ENCODE data around the gene DTX1.

DTX1 gene

GRCh38 chr12:113022563-113023297 lies 33.8 kb upstream of the DTX1 start:
- TF ChIP-seq KLF7 (tag by site-specific recombination; IDR thresholded peaks at IDR 0.05; ENCODE audit: borderline replicate concordance) (no peak), ZXDB (tag by site-specific recombination; IDR thresholded peaks at IDR 0.05) (no peak), AEBP2 (tag by site-specific recombination; IDR thresholded peaks at IDR 0.05; ENCODE audit: borderline replicate concordance) (no peak), ZNF530 (tag by site-specific recombination; IDR thresholded peaks at IDR 0.05; ENCODE audit: low read depth) (no peak), PBX3 (CRISPR knock-in tag; IDR thresholded peaks at IDR 0.05) (no peak), ZNF561 (tag by site-specific recombination; IDR thresholded peaks at IDR 0.05; ENCODE audit: borderline replicate concordance) (no peak), ZNF521 (tag by site-specific recombination; IDR thresholded peaks at IDR 0.05) (no peak), ZNF2 (tag by site-specific recombination; IDR thresholded peaks at IDR 0.05) (no peak), ZNF571 (tag by site-specific recombination; IDR thresholded peaks at IDR 0.05) (no peak), HOXA7 (CRISPR knock-in tag; IDR thresholded peaks at IDR 0.05; ENCODE audit: borderline replicate concordance) (no peak), ZFP37 (tag by site-specific recombination; IDR thresholded peaks at IDR 0.05) (no peak), ZNF140 (tag by site-specific recombination; IDR thresholded peaks at IDR 0.05) (no peak), KLF9 (tag by site-specific recombination; IDR thresholded peaks at IDR 0.05; ENCODE audit: low read depth) (no peak), HIC1 (tag by site-specific recombination; IDR thresholded peaks at IDR 0.05) (no peak), SP3 (tag by site-specific recombination; IDR thresholded peaks at IDR 0.05) (no peak), ZNF544 (tag by site-specific recombination; IDR thresholded peaks at IDR 0.05) (no peak)
- H3K4me3 ChIP-seq (ENCODE audit: low read depth, low read length): no peak overlapping the region
- H3K4me1 ChIP-seq (ENCODE audit: control insufficient read depth, insufficient read depth, low read length): no peaks in the 10 kb centered on the region
- H3K9me3 ChIP-seq (ENCODE audit: control insufficient read depth, insufficient read depth, low read depth, low read length): no peaks in the 10 kb centered on the region
- no peaks in the 10 kb centered on the region for H3K36me3 ChIP-seq (ENCODE audit: control insufficient read depth in 2 of 2, insufficient read depth in 1 of 2, low read length in 2 of 2)
- ChIA-PET POLR2A (no interaction called here), CTCF (interaction anchor here (4.9 kb wide), 1 partner anchor 29 kb away, joined by 20 read pairs; no protein-coding TSS in a partner anchor)
- no peak overlapping the region for H3K27ac ChIP-seq (ENCODE audit: extremely low read depth, low read depth, low read length)

GRCh38 chr12:113027726-113028125 lies 28.8 kb upstream of the DTX1 start:
- CTCF ChIA-PET: no interaction called here
- POLR2A ChIA-PET: no interaction called here
- H3K4me1 ChIP-seq (ENCODE audit: control insufficient read depth, insufficient read depth, low read length): no peaks in the 10 kb centered on the region
- no peaks in the 10 kb centered on the region for H3K36me3 ChIP-seq (ENCODE audit: control insufficient read depth in 2 of 2, insufficient read depth in 1 of 2, low read length in 2 of 2)
- TF ChIP-seq YY2 (tag by site-specific recombination; IDR thresholded peaks at IDR 0.05): no peak
- no peak for TF ChIP-seq ZNF510 (tag by site-specific recombination; IDR thresholded peaks at IDR 0.05; ENCODE audit: insufficient replicate concordance)
- no peak for TF ChIP-seq ZSCAN23 (tag by site-specific recombination; IDR thresholded peaks at IDR 0.05)
- no peak for TF ChIP-seq ZNF26 (tag by site-specific recombination; IDR thresholded peaks at IDR 0.05)
- TF ChIP-seq ZNF776 (tag by site-specific recombination; IDR thresholded peaks at IDR 0.05; ENCODE audit: borderline replicate concordance): no peak
- no peak for TF ChIP-seq ZNF174 (tag by site-specific recombination; IDR thresholded peaks at IDR 0.05)
- no peak for TF ChIP-seq GLIS1 (tag by site-specific recombination; IDR thresholded peaks at IDR 0.05)
- TF ChIP-seq ZNF530 (tag by site-specific recombination; IDR thresholded peaks at IDR 0.05; ENCODE audit: low read depth): no peak
- no peak for TF ChIP-seq ZNF473 (tag by site-specific recombination; IDR thresholded peaks at IDR 0.05)
- TF ChIP-seq ZNF133 (tag by site-specific recombination; IDR thresholded peaks at IDR 0.05): no peak
- no peak for TF ChIP-seq ZFP3 (tag by site-specific recombination; IDR thresholded peaks at IDR 0.05; ENCODE audit: low read depth)
- H3K27ac ChIP-seq (ENCODE audit: extremely low read depth, low read depth, low read length): no peak overlapping the region
- no peak overlapping the region for H3K4me3 ChIP-seq (ENCODE audit: low read depth, low read length)
- no peaks in the 10 kb centered on the region for H3K9me3 ChIP-seq (ENCODE audit: control insufficient read depth, insufficient read depth, low read depth, low read length)

All from HEK293 (cell line).